ENCODE results near the gene ITGB1BP2.
"Not testable (repeated sequence)": the region's sequence is repeated elsewhere in the genome, so short reads cannot be mapped to it uniquely, and the experiment has no call there.

GRCh38 chrX:71281300-71281699 lies 20.2 kb upstream of the ITGB1BP2 start:
- not testable (repeated sequence) for TF ChIP-seq POLR2A (IDR thresholded peaks at IDR 0.05; ENCODE audit: borderline replicate concordance, extremely low read depth, insufficient read depth, insufficient read length); MAX (IDR thresholded peaks at IDR 0.05)
